Measurements from ENCODE around the gene ENG.
"Not testable (repeated sequence)": the region's sequence is repeated elsewhere in the genome, so short reads cannot be mapped to it uniquely, and the experiment has no call there.

ENG gene

GRCh38 chr9:127845619-127846018 lies 8.8 kb downstream of the ENG start:
- not testable (repeated sequence) for DNase-seq (ENCODE audit: low read depth in 3 of 3)

GRCh38 chr9:127844821-127845359 lies 9.6 kb downstream of the ENG start:
- DNase-seq (ENCODE audit: low read depth in 3 of 3): no peak

GRCh38 chr9:127841087-127841835 lies 13.2 kb downstream of the ENG start:
- no peak for DNase-seq (ENCODE audit: low read depth in 3 of 3)

GRCh38 chr9:127838375-127839078 lies 15.9 kb downstream of the ENG start:
- no peak for DNase-seq (ENCODE audit: low read depth in 3 of 3)

GRCh38 chr9:127837346-127837745 lies 17.1 kb downstream of the ENG start:
- no peak for DNase-seq (ENCODE audit: low read depth in 3 of 3)

DNA sequence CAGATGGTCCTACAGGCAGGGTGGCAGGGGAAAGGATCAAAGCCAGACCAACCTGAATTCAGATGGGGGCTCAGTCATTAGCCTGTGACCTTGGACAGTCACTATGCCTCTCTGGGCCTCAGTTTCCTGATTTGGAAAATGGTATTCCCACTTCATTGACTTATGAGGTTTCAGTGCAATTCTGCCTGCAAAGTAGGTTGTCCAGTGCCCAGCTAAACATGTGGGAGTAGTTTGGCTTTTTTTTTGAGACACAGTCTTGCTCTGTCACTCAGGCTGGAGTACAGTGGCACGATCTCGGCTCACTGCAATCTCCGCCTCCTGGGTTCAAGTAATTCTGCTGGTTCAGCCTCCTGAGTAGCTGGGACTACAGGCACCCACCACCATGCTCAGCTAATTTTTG lies 17.9 kb downstream of the ENG start:
- not testable (repeated sequence) for DNase-seq (ENCODE audit: low read depth in 3 of 3)

DNA sequence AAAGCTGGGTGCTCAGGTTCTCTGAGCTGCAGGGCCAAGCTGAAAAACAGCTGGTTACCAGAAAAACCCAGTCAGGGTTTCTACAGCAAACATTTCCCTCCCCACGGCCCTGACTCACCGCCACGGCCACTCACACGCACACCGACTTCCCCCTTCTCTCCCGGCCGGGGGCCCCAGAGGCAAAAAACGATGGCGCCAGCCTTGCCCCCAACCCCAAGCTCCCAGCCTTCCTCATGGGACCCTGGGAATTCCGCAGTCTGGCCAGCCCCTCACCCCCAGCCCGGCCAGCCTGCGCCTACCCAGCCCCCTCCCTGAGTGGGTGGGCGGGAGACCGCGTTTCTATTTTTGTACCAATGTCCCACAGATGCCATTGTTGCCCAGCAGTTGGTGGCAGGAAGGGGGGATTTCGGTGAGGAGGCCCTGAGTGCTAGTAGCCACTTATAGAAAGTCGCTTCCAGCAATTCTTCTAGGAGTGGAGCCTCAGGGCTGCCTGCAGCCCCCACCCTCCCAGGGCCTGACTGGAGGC lies 18.4 kb downstream of the ENG start:
- no peak for DNase-seq (ENCODE audit: low read depth in 3 of 3)

DNA sequence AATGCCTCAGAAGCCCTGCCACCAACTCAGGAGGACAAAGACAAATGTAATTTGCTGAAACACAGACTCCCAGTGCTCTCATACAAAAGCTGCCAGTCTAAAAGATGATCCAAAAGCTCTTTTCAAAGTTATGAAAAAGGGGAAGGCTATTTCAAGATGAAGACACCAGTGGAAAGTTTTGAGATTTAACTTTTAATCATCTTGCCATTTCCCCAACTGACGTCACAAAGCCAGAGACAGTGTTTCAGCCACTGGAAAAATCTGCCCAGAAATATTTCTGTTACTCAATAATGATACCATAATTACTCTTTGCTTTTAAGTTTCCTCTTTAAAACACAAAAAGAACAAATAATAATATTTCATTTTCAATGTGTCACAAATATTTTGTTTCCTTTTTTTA lies 20.9 kb downstream of the ENG start:
- DNase-seq (ENCODE audit: low read depth in 3 of 3): no peak

GRCh38 chr9:127832248-127832647 lies 22.2 kb downstream of the ENG start:
- DNase-seq (ENCODE audit: low read depth in 3 of 3): no peak

DNA sequence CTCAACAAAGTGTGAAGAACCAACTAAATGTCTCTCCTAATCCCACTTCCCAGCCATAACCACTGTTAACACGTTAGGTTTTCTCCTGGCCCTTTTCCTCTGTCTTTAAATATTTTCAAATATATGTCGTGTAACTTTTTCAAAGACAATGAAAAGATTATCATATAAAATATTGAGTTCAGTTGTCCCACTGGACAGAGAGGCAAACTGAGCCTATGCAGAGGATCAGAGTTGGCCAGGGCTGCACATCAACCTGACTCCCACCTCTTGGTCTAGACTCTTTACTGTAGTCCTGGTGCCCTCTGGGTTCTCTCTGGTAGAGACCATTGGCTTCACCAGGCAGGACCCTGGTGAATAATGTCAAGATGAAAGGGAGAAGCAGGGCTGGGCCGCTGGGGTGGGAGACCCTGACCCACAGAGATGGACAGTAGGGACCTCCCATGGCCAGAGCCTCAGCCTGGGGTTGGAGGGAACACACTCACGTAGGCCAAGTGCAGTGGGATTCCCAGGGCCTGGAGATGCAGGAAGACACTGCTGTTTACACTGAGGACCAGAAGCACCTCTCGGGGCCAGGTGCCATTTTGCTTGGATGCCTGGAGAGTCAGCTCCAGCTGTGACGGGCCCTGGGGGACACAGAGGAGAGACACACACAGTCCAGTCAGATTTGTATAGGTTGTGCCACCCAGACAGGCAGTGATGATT lies 25.1 kb downstream of the ENG start:
- DNase-seq (ENCODE audit: low read depth in 3 of 3): no peak

DNA sequence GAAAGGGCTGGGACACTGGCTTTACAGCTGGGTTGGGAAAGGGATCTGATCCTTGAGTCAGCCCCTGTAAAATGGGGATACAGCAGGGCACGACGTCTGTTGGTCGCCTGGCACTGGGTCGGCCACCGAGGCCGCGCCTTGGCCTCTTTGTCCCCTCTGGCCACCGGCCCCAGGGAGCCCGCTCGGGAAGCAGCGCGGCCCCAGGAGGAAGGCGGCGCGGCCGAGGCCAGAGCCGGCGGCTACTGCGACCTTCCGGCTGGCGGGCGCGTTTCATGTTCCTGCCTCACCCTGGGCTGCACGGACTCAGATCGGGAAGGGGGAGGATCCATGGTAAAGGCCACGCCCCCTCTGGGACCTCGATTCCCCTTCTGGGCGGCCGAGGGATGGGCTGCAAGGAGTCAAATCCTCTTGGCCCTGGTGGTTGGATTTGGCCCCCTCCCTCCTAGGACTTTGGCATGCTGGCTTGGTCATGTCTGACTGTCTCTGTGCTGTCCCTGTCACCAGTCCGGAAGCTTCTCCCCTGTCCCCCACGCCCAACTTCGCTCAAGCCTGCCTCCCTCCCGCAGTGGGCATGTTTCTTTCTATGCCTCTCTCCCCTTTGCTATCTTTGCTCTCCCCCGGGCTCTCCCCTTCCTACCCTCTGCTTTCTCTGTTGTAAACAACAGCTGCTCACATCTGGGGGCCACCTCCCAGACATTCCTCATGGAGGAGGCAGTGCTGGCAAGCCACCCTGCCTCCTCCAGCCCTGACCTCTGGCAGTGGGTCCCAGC lies 26.0 kb downstream of the ENG start:
- DNase-seq (ENCODE audit: low read depth in 3 of 3): no peak

GRCh38 chr9:127826253-127826913 lies 28.1 kb downstream of the ENG start:
- no peak for DNase-seq (ENCODE audit: low read depth in 3 of 3)

DNA sequence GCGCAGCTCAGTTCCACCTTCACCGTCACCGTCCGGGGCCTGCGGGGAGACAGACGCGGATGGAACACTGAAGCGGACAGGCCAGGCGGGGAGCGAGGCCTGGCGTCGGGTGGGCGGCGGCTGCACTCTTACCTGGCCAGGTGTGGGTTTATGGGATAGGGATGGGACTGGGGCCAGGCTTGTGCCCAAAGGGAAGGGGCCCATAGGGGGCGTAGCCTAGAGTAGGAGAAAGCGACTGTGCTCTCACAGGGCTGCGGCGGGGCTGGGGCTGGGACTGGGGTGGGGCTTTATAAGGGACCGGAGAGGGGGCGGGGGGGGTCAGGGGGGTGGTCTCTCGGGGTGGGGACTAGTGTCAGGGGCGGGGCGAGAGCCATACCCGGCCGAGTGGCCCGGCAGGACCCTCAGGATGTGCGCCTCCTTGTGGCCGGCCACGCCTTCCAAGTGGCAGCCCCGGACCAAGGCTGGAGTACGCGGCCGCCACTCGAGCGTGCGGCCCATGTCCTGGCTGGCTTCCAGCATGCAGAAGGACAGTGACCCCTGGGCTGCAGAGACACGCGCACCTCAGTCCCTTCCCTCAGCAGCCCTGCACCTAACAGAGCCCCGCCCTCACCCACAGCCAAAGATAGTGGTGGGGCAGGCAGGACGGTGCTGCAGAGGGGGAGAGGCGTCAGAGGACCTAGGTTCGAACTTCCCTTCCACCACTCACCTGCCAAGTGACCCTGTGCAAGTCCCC lies 29.0 kb downstream of the ENG start:
- no peak for DNase-seq (ENCODE audit: low read depth in 3 of 3)

DNA sequence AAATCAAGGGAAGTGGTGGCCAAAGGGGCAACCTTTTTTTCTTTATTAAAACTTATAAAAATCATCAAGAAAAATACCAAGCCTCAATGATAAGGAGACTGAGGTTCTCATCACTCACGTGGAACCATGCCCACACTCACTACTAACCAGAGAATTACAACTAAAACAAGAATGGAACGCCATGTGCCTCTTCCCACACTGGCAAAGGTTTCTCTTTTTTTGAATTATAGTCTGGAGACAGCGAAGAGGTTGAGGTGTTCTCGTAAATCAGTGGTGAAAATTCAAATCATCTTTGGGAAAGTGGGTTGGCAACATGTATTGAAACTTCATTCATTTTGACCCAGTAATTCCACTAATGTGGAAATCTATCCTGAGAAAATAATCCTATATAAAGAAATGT lies 32.4 kb downstream of the ENG start:
- DNase-seq (ENCODE audit: low read depth in 3 of 3): no peak

DNA sequence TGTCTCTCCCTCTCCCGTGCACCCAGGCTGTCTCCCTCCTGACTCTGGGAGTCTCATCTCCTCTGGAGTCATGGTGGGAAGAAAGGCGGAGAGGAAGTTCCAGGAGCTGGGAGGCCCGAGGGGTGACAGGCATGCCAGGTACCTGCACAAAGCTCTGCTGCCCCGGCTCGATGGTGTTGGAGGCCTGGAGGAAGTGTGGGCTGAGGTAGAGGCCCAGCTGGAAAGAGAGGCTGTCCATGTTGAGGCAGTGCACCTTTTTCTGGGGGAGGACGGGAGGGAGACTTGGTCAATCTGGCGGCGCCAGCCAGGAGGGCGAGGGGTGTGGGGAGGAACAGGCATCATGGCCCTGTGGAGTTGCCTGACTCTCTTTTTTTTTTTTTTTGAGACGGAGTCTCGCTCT lies 35.9 kb downstream of the ENG start:
- no peak for DNase-seq (ENCODE audit: low read depth in 3 of 3)

DNA sequence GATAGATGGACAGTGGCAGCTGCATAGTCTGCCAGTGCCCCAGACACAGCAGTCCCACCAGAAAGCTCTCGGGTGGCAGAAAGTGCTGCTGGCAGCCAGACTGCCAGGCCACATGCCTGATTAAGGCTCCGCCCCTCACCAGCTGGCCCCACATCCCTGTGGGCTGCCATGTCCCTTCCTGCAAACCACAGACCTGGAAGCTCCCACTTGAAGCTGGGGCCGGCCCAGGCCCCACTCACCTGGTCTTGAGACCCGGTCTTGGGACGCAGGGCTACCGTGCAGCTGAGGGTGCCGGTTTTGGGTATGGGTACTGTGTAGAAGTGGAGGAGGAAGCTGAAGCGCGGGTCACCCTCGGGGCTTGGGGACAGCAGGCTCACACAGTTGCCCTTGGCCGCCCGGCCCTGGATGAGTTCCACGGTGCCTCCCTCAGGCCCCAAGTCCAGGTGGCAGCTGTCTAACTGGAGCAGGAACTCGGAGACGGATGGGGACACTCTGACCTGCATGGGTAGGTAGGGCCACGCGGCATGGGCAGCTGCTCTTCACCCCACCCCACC lies 36.5 kb downstream of the ENG start:
- DNase-seq (ENCODE audit: low read depth in 3 of 3): no peak

DNA sequence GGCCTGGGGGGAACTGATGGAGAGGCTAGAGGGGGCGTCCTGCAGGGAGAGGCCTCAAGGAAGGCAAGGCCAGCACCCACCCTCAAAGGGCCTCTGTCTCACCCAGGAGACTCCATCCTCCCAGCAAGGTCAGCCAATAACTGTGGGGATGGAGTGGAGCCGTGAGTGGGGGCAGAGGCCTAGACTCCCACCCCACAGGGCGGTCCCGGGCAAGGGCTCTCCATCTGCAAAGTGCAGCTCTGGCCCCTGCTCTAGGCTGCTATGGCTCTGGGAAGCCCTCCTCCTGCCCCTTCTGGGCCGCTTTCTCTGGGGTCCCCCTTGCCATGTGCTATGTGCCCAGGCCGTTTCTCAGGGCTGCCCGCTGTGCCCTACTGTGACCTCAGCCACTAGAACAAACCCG lies 37.7 kb downstream of the ENG start:
- DNase-seq (ENCODE audit: low read depth in 3 of 3): no peak

GRCh38 chr9:127816362-127816725 lies 38.1 kb downstream of the ENG start:
- no peak for DNase-seq (ENCODE audit: low read depth in 3 of 3)

DNA sequence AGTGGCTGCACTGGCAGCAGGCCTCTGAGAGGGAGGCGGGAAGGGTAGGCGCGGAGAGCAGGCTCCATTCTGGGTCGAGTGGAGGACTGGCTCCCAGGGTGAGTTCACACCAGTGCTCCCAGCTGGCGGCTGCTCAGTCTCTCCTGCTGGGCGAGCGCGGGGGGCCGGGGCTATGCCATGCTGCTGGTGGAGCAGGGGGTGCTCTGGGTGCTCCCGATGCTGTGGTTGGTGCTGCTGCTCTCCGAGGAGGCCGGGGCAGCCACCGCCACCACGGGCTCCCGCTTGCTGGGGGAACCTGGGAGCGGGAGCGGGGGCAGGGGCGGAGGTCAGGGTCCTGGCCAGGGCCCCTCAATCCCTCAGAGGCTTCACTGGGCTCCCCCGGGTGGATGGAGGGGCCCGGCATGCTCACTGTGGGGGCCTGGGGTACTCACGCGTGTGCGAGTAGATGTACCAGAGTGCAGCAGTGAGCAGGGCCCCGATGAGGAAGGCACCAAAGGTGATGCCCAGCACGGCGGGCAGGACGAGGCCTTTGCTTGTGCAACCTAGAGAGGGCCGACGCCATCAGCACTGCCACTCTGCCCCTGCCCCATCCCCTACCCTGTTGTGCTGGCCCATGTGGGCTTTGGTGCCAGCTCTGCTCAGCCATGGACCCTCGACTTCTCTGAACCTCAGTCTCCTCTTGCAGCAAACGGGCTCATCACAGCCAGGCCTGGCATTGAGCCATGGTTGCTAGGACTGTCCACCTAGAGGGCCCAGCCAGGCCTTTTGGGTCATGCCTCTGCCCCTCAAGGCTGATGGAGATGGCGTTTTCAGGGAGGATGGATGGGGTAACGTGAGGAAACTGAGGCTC lies 38.7 kb downstream of the ENG start:
- DNase-seq (ENCODE audit: low read depth in 3 of 3): no peak
